H9 (cell line): Measurements from ENCODE around the gene PLEKHG1. TPM values are rescaled to one million over a fixed set of nuclear protein-coding genes. Genes with fewer than 3 reads are reported as not detected.

Experiments
- DNase-seq: peaks from one replicate; pipeline ENCODE4 v3.0.0-alpha.2; 2017
- H2AFZ ChIP-seq: one replicate; pipeline ENCODE4 v1.6.1; 2013; ENCODE audit warnings: mild to moderate bottlenecking, low read length, control low read depth, moderate library complexity
- H2AK5ac ChIP-seq: 2 replicates; pipeline ENCODE4 v1.6.1; 2013; ENCODE audit warnings: low read length, control low read depth, mixed read lengths; ENCODE audit not compliant: insufficient read length
- H2BK120ac ChIP-seq: one replicate; pipeline ENCODE4 v1.6.1; 2013; ENCODE audit warnings: low read depth, mild to moderate bottlenecking, low read length, control low read depth, inconsistent platforms; ENCODE audit not compliant: poor library complexity, severe bottlenecking
- H2BK12ac ChIP-seq: 2 replicates; pipeline ENCODE4 v1.6.1; 2013; ENCODE audit warnings: low read length, control low read depth, mixed read lengths, low read depth; ENCODE audit not compliant: insufficient read length
- H2BK15ac ChIP-seq: 2 replicates; pipeline ENCODE4 v1.6.1; 2013; ENCODE audit warnings: low read depth, low read length, control low read depth
- H2BK20ac ChIP-seq: one replicate; pipeline ENCODE4 v1.6.1; 2013; ENCODE audit warnings: low read depth, mild to moderate bottlenecking, low read length, control low read depth, inconsistent platforms; ENCODE audit not compliant: poor library complexity, severe bottlenecking
- H2BK5ac ChIP-seq: 2 replicates; pipeline ENCODE4 v1.6.1; 2013; ENCODE audit warnings: low read length, control low read depth, mixed read lengths; ENCODE audit not compliant: insufficient read length
- H3K14ac ChIP-seq: 2 replicates; pipeline ENCODE4 v1.6.1; 2013; ENCODE audit warnings: low read length, control low read depth; ENCODE audit not compliant: insufficient read depth
- H3K18ac ChIP-seq: 2 replicates; pipeline ENCODE4 v1.6.1; 2013; ENCODE audit warnings: low read depth, mild to moderate bottlenecking, mixed read lengths, low read length, control low read depth; ENCODE audit not compliant: insufficient read length
- H3K23ac ChIP-seq: 2 replicates; pipeline ENCODE4 v1.6.1; 2013; ENCODE audit warnings: low read length, control low read depth, mixed read lengths, low read depth; ENCODE audit not compliant: insufficient read length
- H3K23me2 ChIP-seq: 2 replicates; pipeline ENCODE4 v1.6.1; 2013; ENCODE audit warnings: low read depth, mild to moderate bottlenecking, mixed read lengths, low read length, control low read depth; ENCODE audit not compliant: insufficient read length, poor library complexity, severe bottlenecking
- H3K27ac ChIP-seq: 2 replicates; pipeline ENCODE4 v1.5.1; 2013; ENCODE audit warnings: low read length, control low read depth, mixed read lengths, low read depth; ENCODE audit not compliant: insufficient read length
- H3K27me3 ChIP-seq: 2 replicates; pipeline ENCODE4 v1.6.1; 2013; ENCODE audit warnings: low read length, control low read depth, inconsistent platforms; ENCODE audit not compliant: insufficient read depth
- H3K4ac ChIP-seq: 2 replicates; pipeline ENCODE4 v1.6.1; 2013; ENCODE audit warnings: low read depth, mild to moderate bottlenecking, control low read depth, inconsistent platforms, low read length, moderate library complexity
- H3K4me1 ChIP-seq: 2 replicates; pipeline ENCODE4 v1.6.1; 2013; ENCODE audit warnings: low read length, control low read depth, inconsistent platforms; ENCODE audit not compliant: insufficient read depth
- H3K4me2 ChIP-seq: 2 replicates; pipeline ENCODE4 v1.6.1; 2013; ENCODE audit warnings: low read length, control low read depth, mixed read lengths; ENCODE audit not compliant: insufficient read length, insufficient read depth
- H3K56ac ChIP-seq: 2 replicates; pipeline ENCODE4 v1.6.1; 2013; ENCODE audit warnings: low read depth, mild to moderate bottlenecking, mixed read lengths, low read length, control low read depth; ENCODE audit not compliant: insufficient read length
- H3K79me1 ChIP-seq: 2 replicates; pipeline ENCODE4 v1.6.1; 2013; ENCODE audit warnings: low read depth, mild to moderate bottlenecking, moderate library complexity, low read length, control low read depth, inconsistent platforms; ENCODE audit not compliant: insufficient read depth, poor library complexity, severe bottlenecking
- H3K79me2 ChIP-seq: 2 replicates; pipeline ENCODE4 v1.6.1; 2013; ENCODE audit warnings: low read length, control low read depth, inconsistent platforms; ENCODE audit not compliant: insufficient read depth
- H3K9ac ChIP-seq: 2 replicates; pipeline ENCODE4 v1.6.1; 2013; ENCODE audit warnings: low read length, control low read depth, mixed read lengths; ENCODE audit not compliant: insufficient read length; ENCODE audit errors: extremely low read depth
- H3K9me3 ChIP-seq: one replicate; pipeline ENCODE4 v1.6.1; 2013; ENCODE audit warnings: low read depth, low read length, inconsistent platforms; ENCODE audit not compliant: control insufficient read depth
- H3T11ph ChIP-seq: one replicate; pipeline ENCODE4 v1.6.1; 2013; ENCODE audit warnings: mild to moderate bottlenecking, low read length, control low read depth, inconsistent platforms
- H4K20me1 ChIP-seq: one replicate; pipeline ENCODE4 v1.6.1; 2013; ENCODE audit not compliant: control insufficient read depth, insufficient read length, insufficient read depth
- H4K5ac ChIP-seq: 2 replicates; pipeline ENCODE4 v1.6.1; 2013; ENCODE audit warnings: low read depth, mild to moderate bottlenecking, mixed read lengths, low read length, control low read depth; ENCODE audit not compliant: insufficient read length
- H4K8ac ChIP-seq: replicated peaks from 2 replicates; pipeline ENCODE4 v1.6.1; 2013; ENCODE audit warnings: low read length, control low read depth, mixed read lengths, low read depth; ENCODE audit not compliant: insufficient read length
- H4K91ac ChIP-seq: 2 replicates; pipeline ENCODE4 v1.6.1; 2013; ENCODE audit warnings: low read depth, mild to moderate bottlenecking, moderate library complexity, mixed read lengths, low read length, control low read depth; ENCODE audit not compliant: insufficient read length
- H3K27ac Mint-ChIP-seq, 3 experiments: 2 replicates in 2 of 3; 3 replicates in 1 of 3; pipeline ENCODE4 v1.8.0; 2020 to 2021; ENCODE audit warnings: mixed read lengths in 3 of 3, mild to moderate bottlenecking in 1 of 3, moderate library complexity in 1 of 3
- H3K27me3 Mint-ChIP-seq: 2 replicates; pipeline ENCODE4 v1.8.0; 2021; ENCODE audit warnings: low read depth, mild to moderate bottlenecking, moderate library complexity, mixed read lengths
- H3K36me3 Mint-ChIP-seq, 3 experiments: 2 replicates in 2 of 3; 3 replicates in 1 of 3; pipeline ENCODE4 v1.8.0; 2020 to 2021; ENCODE audit warnings: low read depth in 3 of 3, mixed read lengths in 3 of 3; ENCODE audit not compliant: insufficient read depth in 1 of 3
- H3K4me1 Mint-ChIP-seq, 2 experiments: 2 replicates each; pipeline ENCODE4 v1.8.0; 2020; ENCODE audit warnings: mixed read lengths in 2 of 2
- H3K4me3 Mint-ChIP-seq, 2 experiments: 2 replicates in 1 of 2; 3 replicates in 1 of 2; pipeline ENCODE4 v1.8.0; 2020 to 2021; ENCODE audit warnings: mild to moderate bottlenecking in 2 of 2, mixed read lengths in 2 of 2, moderate library complexity in 1 of 2
- H3K9me3 Mint-ChIP-seq, 2 experiments: 2 replicates in 1 of 2; 3 replicates in 1 of 2; pipeline ENCODE4 v1.8.0; 2020; ENCODE audit warnings: mild to moderate bottlenecking in 2 of 2, mixed read lengths in 2 of 2, moderate library complexity in 1 of 2
- WGBS: extraction: QIAGEN DNeasy Blood & Tissue Kit; methylation state at CpG from one replicate; pipeline ENCODE4 v1.1.7; 2013; ENCODE audit warnings: missing lambda C conversion rate, low lambda C conversion rate, mixed read lengths; ENCODE audit not compliant: insufficient read length; ENCODE audit errors: extremely low coverage; 5-methylcytosine and 5-hydroxymethylcytosine counted together
- total RNA-seq: library from RNA; stranded (reverse); gene quantifications from 2 replicates; pipeline ENCODE4 v1.2.1, GENCODE V29; 2021
- TF ChIP-seq, protein P1 (sequence below): fragments of 200-600 bp; sonication (generic); conservative IDR thresholded peaks from 3 replicates; pipeline ENCODE4 v1.8.0; 2021; ENCODE audit warnings: antibody characterized with exemption, mild to moderate bottlenecking

The PLEKHG1 gene
- total RNA-seq, 1 experiment from 2014 or later = 1.0 TPM

- no peak overlapping the region for H2BK5ac ChIP-seq
- no peak overlapping the region for H3K14ac ChIP-seq
- no peaks in the 10 kb centered on the region for H3K4me1 ChIP-seq
- no peaks in the 10 kb centered on the region for H3K23me2 ChIP-seq
- H3K27me3 Mint-ChIP-seq = peaks cover 2% of the 10 kb centered on the region
- no peak for DNase-seq
- no peak overlapping the region for H2BK20ac ChIP-seq
- no peak overlapping the region for H4K91ac ChIP-seq
- no peak overlapping the region for H2BK15ac ChIP-seq
- peaks cover 5 to 6% of the 10 kb centered on the region in 2 experiments; a peak in 3 of 4 replicates for H3K4me1 Mint-ChIP-seq
- no peak overlapping the region for H3K4me2 ChIP-seq
- no peaks in the 10 kb centered on the region for H3K9me3 ChIP-seq
- H3K23ac ChIP-seq = no peak overlapping the region
- H3T11ph ChIP-seq = no peak overlapping the region
- WGBS = no CpG with 5 or more reads among the region's 5 CpGs
- H3K27me3 ChIP-seq = no peaks in the 10 kb centered on the region
- H4K8ac ChIP-seq = no peak overlapping the region
- H4K20me1 ChIP-seq = no peaks in the 10 kb centered on the region
- H3K56ac ChIP-seq = no peak overlapping the region
- no peak overlapping the region for H3K4ac ChIP-seq
- no peak overlapping the region for H2AK5ac ChIP-seq
- TF ChIP-seq, protein P1, sequence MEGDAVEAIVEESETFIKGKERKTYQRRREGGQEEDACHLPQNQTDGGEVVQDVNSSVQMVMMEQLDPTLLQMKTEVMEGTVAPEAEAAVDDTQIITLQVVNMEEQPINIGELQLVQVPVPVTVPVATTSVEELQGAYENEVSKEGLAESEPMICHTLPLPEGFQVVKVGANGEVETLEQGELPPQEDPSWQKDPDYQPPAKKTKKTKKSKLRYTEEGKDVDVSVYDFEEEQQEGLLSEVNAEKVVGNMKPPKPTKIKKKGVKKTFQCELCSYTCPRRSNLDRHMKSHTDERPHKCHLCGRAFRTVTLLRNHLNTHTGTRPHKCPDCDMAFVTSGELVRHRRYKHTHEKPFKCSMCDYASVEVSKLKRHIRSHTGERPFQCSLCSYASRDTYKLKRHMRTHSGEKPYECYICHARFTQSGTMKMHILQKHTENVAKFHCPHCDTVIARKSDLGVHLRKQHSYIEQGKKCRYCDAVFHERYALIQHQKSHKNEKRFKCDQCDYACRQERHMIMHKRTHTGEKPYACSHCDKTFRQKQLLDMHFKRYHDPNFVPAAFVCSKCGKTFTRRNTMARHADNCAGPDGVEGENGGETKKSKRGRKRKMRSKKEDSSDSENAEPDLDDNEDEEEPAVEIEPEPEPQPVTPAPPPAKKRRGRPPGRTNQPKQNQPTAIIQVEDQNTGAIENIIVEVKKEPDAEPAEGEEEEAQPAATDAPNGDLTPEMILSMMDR = no peak
- H3K18ac ChIP-seq = no peak overlapping the region
- no peaks in the 10 kb centered on the region for H3K9me3 Mint-ChIP-seq
- H3K27ac ChIP-seq = no peak overlapping the region
- no peak overlapping the region for H2BK12ac ChIP-seq
- no peak overlapping the region for H3K4me3 Mint-ChIP-seq
- H3K9ac ChIP-seq = no peak overlapping the region
- no peak overlapping the region for H2BK120ac ChIP-seq
- H3K36me3 Mint-ChIP-seq = no peaks in the 10 kb centered on the region
- H3K79me1 ChIP-seq = no peaks in the 10 kb centered on the region
- H3K27ac Mint-ChIP-seq = no peak overlapping the region
- no peak overlapping the region for H2AFZ ChIP-seq
- H4K5ac ChIP-seq = no peak overlapping the region
- H3K79me2 ChIP-seq = no peaks in the 10 kb centered on the region
Observed at GRCh38 chr6:150584065-150584464, 15.6 kb upstream of the PLEKHG1 start.
